ENCODE results near the gene SFMBT2.
"Not testable (repeated sequence)": the region's sequence is repeated elsewhere in the genome, so short reads cannot be mapped to it uniquely, and the experiment has no call there.

GRCh38 chr10:7392301-7392700, 18.5 kb downstream of the SFMBT2 start:
- not testable (repeated sequence) for TF ChIP-seq CTCF, POLR2A (IDR thresholded peaks at IDR 0.05)
